Body of pancreas (tissue), 4 donors: ENCODE measurements around the gene DRAP1.
A peak's percentile ranks its signal among the peaks of the same experiment; 100 is the strongest.

ENCODE experiments used
- CTCF ChIP-seq, 7 experiments: fragments of 450-650 bp in 4 of 7; fragments of 200-600 bp in 3 of 7; sonication (generic) in 3 of 7; IDR thresholded peaks; one replicate each; pipeline ENCODE4 v1.5.1; 2016 to 2019; ENCODE audit warnings: antibody characterized with exemption in 7 of 7
- POLR2A ChIP-seq, 3 donors: fragments of 450-650 bp; IDR thresholded peaks; one replicate each; pipeline ENCODE4 v1.6.1; 2016; ENCODE audit warnings: antibody characterized with exemption in 3 of 3, mild to moderate bottlenecking in 2 of 3

GRCh38 chr11:65915821-65916251 is 3.4 kb upstream of the DRAP1 start:
- TF ChIP-seq POLR2A (IDR thresholded peaks at IDR 0.05) (peak in 2 of 3 donors; percentile 12 to 23), CTCF (IDR thresholded peaks at IDR 0.05) (no peak)
